Germinal center (tissue), 1 donor: ENCODE data around the gene HLA-DMB.

ENCODE experiments used
- DNase-seq: peaks from one replicate; pipeline ENCODE4 v3.0.0; 2012; ENCODE audit warnings: mixed read lengths, low spot score

The HLA-DMB gene

GRCh38 chr6:32906539-32906938, 34.3 kb downstream of the HLA-DMB start:
- DNase-seq, result no peak

- DNase-seq, result no peak
These were observed 35.8 kb downstream of the HLA-DMB start for GRCh38 chr6:32905078-32905477.

GRCh38 chr6:32903952-32904351, 36.9 kb downstream of the HLA-DMB start:
- no peak for DNase-seq

- no peak for DNase-seq
These were observed 45.9 kb downstream of the HLA-DMB start for GRCh38 chr6:32895006-32895345.

GRCh38 chr6:32894085-32895005, 46.5 kb downstream of the HLA-DMB start:
- peak; percentile 100 for DNase-seq

GRCh38 chr6:32890831-32891230, 50.0 kb downstream of the HLA-DMB start:
- DNase-seq, result no peak

- no peak for DNase-seq
These were observed 51.3 kb downstream of the HLA-DMB start for GRCh38 chr6:32889533-32889932.

GRCh38 chr6:32888576-32888975, 52.3 kb downstream of the HLA-DMB start:
- DNase-seq, result no peak

- no peak for DNase-seq
These were observed 53.2 kb downstream of the HLA-DMB start for GRCh38 chr6:32887616-32888015.

- no peak for DNase-seq
These were observed 54.0 kb downstream of the HLA-DMB start for GRCh38 chr6:32886681-32887383.

GRCh38 chr6:32885698-32886286, 55.0 kb downstream of the HLA-DMB start:
- peak; percentile 69 for DNase-seq
